Fibroblast of skin of left quadriceps (primary cell): Measurements from ENCODE around the gene TNFRSF18.

Experiments used
- DNase-seq, 2 experiments: peaks; one replicate each; pipeline ENCODE4 v3.0.0-alpha.2; 2013; ENCODE audit warnings: low read depth in 2 of 2

TNFRSF18 gene

DNA sequence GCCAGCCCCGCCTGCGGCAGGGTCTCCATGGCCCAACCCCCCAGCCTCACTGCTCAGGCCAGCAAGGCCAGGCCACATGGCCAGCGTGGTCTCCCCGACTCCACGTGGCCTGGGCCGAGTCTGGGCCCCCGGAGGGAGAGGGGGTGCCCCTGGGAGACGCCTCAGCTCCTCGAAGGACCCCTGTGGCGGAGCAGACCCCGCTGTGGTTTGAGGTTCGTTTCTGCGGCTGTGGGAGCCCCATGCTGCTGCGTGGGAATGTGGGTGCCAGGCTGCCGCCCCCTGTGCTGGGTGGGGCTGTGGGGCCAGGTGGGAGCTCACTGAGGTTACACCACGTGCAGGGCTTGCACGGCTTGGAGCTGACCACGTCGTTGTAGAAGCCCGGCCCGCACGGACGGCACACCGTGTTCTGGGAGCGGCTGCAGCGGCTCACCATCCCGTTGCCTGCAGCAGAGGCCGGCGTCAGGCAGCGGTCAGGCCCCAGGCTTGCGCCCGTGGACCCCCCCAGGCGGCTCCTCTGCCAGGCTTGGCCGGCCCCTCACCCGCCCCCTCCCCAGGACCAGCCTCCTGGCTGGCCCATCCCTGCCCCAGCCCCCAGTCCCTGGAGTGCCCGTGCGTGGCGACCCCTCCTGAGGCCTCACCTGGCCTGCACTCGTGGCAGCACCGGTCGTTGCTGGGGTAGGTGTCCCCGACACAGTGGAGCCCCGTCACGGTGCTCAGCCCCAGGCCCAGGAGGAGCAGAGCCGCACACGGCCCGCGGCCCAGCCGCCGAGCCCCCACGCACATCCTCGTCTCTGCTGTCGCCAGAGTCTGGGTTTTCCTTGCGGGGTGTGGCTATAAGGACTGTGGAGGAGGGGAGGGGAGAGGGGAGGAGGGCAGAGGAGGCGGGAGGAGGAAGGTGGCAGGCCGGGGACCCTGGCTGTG lies 7.2 kb upstream of the TNFRSF18 start, which contains the start of gene TNFRSF4:
TSS of gene TNFRSF4 (minus strand) at position 809 of the 921 bp plus-strand sequence. CDS start at position 783, 26 bp downstream.
- no peak for DNase-seq

DNA sequence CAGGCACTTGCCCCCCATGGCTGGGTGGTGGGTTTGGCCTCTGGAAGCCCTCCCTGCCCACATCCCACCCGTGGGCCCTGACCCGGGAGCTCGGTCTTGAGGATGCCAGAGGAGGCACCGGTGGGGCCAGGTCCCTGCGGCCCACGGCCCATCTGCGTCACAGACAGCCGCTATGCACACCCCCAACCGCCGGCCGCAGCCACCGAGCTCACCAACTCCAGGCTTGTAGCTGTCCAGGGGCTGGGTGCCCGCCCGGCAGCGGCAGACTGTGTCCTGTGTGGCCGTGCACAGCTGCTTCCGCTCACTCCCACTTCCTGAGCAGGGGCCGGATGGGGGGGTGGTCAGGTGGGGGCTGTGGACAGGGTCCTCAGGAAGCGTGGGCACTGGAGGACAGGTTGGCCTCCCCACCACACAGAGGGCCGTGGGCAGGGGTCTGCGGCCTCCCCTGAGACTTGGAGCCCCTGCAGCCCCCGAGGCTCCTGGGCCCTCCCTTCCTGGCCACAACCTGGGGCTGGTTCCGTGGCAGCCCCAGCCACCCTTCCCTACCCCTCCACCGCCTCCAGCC lies 6.5 kb upstream of the TNFRSF18 start:
- no peak for DNase-seq

DNA sequence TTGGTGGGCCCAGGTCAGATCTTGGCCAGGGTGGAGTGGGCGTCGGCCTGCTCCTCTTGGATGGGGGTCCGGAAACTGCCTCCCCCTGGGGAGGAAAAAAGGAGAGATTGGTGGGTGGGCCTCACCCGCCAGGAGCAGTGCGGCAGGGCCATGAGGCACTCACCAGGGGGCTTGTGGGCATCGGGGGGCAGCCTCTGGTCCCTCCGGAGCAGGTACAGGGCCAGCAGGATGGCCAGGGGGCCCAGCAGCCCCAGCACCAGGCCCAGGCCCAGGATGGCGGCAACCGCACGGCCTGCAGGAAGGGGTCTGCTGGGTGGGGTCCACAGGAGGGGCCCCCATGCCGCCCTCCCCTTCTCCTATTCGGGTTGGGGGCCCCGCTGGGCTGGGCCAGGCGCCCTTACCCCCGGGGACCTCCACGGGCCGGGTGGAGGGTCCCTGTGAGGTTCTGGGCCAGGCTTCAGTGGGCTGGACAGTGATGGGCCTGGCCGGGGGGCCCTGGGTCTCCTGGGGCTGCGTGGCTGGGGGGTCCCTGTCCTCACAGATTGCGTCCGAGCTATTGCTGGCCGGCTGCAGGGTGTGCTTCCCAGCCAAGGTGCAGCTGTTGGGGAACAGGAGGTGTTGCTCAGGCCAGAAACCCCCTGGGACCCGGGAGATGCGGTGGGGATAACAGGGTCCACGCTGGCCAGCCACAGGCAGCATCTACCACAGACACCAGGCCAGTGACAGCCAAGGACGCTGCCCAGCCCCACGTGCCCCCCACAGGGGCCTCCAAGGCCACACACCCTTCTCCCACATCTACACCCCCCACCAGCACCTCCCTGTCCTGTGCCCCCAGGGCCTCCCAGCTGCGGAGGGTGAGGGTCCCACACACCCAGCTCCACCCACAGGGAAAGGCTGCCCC lies 5.4 kb upstream of the TNFRSF18 start:
- no peak for DNase-seq

DNA sequence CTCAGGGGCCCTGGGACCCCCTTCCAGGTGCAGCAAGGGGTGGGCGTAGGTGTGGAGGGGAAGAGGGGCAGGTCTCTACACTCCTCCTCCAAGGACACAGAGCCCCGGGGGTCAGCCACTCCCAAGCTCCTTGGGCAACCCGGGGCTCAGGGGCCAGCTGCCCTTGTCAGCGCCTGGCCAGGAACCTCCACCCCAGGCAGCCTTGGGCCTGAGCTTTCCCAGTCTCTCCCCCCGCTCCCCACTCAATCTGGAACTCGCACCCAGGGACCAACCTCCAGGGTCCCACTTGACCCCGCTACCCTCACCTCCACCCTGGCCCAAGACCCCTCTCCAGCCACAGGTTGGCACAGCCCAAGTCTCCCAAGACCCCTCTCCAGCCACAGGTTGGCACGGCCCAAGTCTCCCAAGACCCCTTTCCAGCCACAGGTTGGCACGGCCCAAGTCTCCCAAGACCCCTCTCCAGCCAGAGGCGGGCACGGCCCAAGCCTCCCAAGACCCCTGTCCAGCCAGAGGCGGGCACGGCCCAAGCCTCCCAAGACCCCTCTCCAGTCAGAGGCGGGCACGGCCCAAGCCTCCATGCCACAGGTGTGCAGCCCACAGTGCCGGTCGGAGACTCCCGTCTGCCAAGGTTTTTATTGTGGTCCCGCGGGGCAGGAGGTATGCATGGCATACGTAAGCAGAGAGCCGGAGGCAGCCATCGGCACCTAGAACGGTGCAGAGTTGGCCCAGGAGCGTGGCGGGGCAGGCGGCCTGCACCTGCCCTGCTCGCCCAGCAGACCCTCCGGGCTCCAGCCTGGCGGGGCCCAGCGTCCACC lies 4.5 kb upstream of the TNFRSF18 start:
- DNase-seq, result no peak

DNA sequence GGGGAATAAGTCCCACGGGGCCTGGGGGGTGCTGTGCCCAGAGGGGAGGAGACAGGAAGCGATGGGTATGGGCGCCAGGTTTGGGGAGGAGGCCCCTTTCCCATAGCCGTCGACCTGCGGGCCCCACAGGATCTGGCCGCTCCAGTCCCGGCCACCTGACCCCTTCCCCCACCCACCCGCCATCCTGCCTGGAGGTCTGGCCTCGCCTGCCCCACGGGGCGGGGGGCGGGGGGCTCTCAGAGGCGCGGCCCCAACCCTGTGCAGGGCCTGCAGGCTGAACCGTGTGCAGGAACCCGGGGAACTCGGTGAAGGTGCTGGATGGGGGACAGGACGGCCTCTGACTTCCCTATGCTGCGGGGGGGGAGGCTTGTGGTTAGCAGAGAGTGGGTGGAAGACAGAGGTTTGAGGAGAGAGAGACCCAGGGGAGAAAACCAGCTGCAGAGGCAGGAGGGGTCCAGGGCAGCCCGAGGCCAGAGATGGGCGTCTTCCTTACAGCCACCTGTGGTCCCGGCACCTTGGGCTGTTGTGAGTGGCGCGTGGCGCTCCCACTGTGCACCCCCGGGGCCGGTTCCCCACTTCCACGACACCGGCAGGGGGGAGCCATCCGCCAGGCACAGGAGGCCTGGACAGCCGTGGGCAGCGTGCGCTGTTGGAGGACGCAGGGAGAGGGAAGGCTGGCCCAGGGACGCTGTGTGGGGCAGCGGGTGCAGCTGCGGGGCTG lies 2.5 kb upstream of the TNFRSF18 start:
- peak in 1 of 2 experiments; percentile 2 for DNase-seq

DNA sequence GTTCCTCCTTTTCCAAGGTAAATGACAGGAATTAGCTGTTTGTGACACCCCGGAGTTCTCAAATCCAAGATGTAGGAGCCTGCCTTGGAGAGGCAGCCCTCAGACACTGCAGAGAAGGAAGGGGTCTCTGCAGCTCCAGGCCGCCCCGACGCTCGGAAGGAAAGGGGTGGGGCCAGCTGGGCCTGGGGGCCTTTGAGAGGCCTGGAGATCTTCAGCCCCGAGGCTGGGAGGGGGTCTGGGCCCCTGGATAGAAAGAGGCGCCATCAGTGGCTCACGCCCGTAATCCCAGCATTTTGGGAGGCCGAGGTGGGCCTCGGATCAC lies 1.1 kb upstream of the TNFRSF18 start:
- no peak for DNase-seq

DNA sequence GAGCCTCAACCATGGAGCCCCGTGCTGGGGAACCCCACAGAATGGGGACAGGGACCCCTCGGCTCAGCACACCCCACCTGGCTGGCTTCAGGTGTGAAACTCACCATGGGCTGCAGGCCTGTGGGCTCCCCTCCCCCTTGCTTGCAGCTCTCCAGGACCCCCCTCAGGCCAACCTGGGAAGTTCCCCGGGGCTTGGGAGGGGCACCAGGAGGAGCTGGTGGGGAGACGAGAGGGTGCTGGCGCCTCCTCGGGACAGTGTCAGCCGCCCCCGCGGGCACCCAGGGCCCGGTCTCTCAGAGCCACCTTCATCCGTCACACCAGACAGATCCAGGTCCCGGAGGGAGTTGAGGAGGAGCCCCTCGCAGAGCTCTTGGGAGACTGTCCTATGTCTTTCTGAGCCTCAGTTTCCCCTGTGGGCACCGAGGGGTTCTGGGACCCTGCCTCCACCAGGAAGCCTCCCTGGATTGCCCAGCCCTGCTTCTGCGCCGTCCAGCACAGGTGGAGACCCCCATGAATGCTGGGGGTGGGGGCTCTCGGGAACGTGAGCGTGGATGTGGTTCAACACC lies 657 bp upstream of the TNFRSF18 start:
- DNase-seq, result no peak

DNA sequence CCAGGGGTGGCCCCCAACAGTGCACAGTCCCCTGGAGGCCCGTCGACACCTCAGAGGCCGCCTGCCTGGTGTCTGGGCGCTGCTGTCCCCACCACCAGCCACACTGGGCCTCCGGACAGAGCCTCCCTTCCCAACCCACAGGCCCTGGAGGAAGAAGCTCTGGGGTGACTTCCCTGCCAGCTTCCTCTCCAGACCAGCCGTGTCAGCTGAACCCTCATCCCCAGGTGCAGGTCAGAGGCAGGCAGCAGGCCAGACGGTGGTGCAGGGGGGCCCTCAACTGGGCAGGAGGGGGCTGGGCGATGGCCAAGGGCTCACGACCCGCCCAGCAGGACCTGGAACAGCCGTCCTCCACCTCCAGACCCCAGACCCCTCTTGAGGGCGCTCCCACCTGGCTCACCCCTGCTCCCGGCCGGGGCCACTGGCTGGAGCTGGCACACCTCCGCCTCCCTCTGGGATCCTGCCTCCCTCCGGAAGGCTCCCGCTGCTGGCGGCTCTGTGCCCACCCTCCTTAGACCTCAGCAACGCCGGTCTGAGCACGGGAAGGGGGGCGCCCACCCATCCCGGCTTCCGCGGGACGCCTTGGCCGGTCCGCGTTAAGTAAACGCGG lies 520 bp downstream of the TNFRSF18 start:
- no peak for DNase-seq

DNA sequence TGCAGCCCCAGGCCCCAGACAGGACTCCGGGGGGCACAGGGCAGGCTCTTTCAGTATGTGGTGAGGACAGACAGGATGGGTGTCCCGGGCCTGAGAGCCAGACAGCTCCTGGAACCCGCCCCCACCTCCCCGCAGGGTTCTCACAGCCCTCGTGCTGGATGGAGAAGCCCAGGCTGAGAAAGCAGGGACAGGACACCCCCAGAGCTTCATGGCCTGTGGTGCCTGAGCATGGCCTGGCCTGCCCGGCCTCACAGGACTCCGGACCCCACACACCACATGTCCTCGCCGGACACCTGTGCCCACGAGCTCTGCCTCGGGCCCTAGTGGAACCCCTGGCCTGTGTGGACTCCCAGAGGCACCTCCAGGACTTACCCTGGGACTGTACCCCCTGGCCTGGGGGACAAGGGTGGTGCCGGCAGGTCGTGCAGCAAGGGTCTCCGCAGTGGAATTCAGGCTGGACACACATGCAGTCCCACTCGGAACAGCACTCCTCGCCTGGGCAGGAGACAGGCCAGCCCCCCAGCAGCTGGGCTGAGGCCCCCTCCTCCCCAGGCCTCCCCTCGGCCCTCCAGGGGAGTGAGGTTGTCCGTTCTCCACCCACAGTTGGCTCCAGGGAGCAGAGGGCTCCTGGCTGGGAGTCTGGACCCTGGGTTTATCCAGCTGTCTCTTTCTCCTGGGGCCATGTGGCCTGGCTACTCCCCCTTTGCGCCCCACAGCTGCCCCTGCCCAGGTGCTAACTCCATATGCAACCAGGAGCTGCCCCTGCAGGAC lies 1.2 kb downstream of the TNFRSF18 start:
- no peak for DNase-seq

DNA sequence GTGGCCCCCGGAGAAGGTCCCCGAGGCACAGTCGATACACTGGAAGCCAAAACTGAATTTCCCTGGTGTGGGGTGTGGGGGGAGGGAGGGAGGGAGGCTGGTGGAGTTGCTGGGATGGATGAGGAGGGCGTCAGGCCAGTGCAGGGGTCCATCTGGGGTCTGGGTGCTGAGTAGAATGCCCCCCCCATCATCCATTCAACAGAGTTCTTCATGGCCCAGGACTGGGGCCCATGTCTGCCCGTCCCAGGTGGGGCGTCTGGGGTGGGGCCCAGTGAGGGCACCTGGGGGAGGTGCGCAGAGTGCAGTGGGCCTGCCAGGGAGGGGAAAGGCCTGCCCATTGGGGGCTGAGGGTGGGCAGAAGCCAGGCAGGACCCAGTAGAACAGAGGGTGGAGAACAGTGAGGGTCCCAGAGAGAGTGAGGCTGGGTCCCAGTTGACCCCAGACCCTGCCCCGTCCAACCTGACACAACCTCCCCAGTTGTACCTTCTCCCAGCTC lies 1.9 kb downstream of the TNFRSF18 start:
- DNase-seq, result no peak

DNA sequence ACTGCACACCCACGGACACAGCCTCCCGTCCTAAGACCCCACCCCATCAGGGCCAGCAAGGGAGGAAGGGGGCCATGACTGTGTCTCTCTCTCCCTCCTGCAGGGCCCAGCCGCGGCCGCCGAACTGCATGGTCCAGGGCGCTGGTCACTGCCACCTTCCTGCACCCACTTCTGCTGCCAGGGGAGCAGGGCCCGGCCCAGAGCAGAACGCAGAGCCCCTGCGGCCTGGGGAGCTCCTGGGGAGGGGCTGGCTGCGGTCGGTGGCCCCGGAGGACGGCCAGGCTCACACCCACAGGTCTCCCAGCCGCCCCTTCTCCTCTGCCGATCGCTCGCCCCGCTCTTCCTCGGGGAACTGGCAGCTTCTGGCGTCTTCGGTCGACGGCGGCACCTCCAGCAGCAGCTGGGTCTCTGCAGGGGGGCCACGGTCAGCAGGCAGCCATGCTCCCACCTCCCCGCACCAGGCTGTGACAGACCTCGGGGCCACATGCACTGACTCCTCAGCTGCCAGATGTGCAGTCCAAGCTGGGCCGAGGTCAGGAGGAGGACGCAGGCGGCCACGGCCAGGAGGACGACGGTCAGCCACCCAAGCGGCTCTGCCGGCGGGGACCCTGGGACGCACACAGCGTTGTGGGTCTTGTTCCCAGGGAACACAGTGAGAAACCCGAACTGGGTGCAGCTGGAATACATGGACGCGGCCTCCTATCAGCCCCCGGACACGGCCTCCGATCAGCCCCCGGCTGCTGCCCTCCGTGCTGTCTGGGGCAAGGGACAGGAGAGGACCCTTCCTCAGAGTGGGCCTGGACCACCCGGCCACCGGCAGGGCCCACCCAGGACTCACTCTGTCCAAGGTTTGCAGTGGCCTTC lies 2.6 kb downstream of the TNFRSF18 start:
- DNase-seq, result no peak

DNA sequence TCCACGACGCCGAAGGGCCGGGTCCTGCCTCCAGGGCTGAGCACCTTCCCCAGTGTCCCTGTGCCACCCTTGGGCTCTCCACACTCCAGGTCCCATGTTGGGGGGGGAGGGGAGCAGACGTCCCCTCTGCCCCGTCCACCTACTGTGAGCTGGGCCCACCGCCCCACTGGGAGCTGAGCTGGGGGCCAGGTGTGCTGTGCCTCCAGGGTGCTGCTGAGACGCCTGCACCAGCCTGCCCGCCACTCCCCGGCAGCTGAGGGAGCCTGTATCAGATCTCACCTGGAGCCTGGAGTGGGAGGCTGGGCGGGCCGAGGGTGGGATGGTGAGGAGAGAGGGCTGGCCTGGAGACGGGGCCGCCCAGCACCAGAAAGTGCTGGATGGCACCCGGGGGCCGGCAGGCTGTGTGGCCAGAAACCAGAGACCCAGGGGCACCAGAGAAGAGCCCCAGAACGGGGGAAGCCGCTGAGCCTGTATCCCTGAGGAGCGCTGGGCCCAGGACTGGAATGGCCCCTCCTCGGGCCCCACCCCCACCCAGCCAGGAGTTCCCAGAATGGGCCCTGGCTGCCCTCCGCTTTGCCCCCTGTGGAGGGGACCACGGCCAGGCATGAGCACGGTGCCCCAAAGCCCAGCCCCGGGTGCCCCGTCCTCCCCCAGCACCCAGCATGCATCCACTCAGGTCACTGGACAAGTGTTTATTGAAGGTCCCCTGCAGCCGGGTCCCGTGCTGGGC lies 3.4 kb downstream of the TNFRSF18 start:
- no peak for DNase-seq

DNA sequence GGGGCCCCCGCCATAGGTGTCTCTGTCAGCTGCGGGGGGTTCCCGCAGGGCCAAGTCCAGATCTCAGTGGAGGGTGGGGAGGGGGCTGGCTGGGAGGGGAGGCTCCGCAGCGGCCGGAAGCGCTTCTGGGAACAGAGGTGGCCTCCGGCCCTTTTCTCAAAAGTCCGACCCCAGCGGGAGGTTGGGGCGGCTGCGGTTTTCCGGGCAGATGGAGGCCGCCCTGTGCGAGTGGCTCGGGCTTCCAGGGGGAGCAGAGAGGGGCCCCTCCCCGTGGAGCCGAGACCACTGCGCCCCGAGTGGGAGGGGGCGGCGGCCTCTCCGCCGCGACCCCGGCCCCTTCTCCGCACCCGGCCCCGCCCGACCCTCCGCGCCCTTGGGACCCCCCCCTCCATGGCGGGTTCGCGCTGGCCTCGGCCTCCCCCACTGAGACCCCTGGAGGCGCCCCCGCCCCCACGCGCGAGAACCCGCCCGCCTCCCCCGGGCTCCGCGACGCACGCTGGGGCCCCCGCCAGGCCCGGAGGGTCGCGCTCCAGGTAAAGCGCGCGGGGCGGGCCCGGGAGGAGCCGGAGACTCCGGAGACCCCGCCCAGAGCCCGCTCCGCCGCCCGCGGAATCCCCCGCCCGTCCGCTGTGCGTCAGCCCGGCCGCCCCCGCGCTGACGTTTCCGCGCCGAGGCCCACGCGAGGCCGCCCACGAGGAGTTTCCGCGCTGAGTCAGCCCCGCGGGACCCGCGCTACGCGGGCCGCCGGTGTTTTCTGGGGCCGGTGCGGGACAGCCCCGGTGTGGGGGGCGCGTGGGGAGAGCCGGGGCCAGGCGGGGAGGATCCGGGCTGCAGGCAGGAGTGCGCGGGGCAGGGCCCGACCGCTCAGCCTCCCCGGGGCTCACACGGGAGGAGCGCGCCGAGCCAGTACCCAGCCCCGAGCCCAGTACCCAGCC lies 5.2 kb downstream of the TNFRSF18 start:
- peak in 1 of 2 experiments; percentile 5 for DNase-seq

DNA sequence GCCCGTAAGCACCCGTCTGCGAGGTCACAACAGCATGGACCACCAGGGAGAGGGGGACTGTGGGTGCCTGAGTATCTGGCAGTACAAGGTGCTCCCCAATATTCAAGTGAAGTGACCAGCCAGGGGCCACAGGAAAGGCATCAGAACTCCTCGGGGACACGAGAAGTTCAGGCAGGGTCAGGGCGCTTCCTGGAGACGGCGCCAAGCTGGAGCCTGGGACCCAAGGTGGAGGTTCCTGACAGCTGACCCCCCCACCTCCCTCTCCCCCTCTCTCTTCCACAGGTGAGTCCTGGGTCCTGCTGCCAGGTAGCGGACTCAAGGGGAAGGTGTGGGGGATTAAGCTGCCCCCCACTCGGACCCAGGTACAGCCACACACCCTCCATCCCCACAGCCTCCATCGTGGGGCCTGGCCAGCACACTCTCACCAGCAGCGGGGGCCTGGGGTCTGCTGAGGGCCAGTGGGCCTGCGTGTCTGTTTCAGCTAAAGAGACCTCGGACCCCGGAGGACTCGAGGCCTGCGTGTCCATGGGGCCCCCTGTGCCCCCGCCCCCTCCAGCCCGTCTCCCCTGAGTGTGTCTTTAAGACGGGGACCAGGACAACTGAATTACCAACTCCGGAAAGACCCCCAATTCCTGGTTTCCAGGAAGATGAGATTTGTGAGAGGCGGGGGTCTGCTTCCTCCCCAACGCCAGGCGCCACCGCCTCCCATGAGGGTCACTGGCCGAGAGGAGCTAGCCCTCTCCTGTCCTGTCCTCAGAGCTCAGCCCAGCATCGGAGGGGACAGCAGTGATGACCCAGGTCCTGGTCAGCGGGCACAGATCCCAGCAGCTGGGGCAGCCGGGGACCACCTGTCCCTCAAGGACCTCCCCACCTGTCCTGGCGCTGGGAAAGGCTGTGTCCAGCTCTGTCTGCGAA lies 6.2 kb downstream of the TNFRSF18 start:
- DNase-seq, result no peak
